ENCODE results near the gene C5orf15.

GRCh38 chr5:133957591-133957990 lies 10.8 kb downstream of the C5orf15 start:
- TF ChIP-seq CTCF (IDR thresholded peaks at IDR 0.05) (no peak), SIN3A (IDR thresholded peaks at IDR 0.05; ENCODE audit: borderline replicate concordance, low read depth, low read length) (no peak), MAX (IDR thresholded peaks at IDR 0.05; ENCODE audit: low read depth) (no peak), RAD21 (IDR thresholded peaks at IDR 0.05; ENCODE audit: low read length) (no peak), YY1 (IDR thresholded peaks at IDR 0.05; ENCODE audit: low read depth) (no peak), EP300 (IDR thresholded peaks at IDR 0.05; ENCODE audit: borderline replicate concordance in 1 of 2, low read depth in 1 of 2, low read length in 1 of 2) (no peak), POLR2AphosphoS5 (IDR thresholded peaks at IDR 0.05; ENCODE audit: low read depth, low read length) (no peak), ELF1 (IDR thresholded peaks at IDR 0.05) (no peak), RCOR1 (IDR thresholded peaks at IDR 0.05; ENCODE audit: low read length) (no peak), EZH2phosphoT487 (IDR thresholded peaks at IDR 0.05; ENCODE audit: borderline replicate concordance, low read depth) (no peak), REST (IDR thresholded peaks at IDR 0.05; ENCODE audit: low read depth, low read length) (no peak)

All from SK-N-SH (cell line).